C1 segment of cervical spinal cord (tissue), 14 donors: ENCODE data around the gene ZNF337.
"Not testable (repeated sequence)": the region's sequence is repeated elsewhere in the genome, so short reads cannot be mapped to it uniquely, and the experiment has no call there.

Experiments
- DNase-seq, 14 donors: peaks; one replicate each; lab custom pipeline; 2025; lab: John Stamatoyannopoulos, UW

The ZNF337 gene

GRCh38 chr20:25696371-25697131 is at the start of gene ZNF337:
TSS of gene ZNF337 (minus strand) at chr20:25696853. CDS start at chr20:25686417, 10,436 bp downstream.
- peak; percentile 64 to 98 (median 92) for DNase-seq

DNA sequence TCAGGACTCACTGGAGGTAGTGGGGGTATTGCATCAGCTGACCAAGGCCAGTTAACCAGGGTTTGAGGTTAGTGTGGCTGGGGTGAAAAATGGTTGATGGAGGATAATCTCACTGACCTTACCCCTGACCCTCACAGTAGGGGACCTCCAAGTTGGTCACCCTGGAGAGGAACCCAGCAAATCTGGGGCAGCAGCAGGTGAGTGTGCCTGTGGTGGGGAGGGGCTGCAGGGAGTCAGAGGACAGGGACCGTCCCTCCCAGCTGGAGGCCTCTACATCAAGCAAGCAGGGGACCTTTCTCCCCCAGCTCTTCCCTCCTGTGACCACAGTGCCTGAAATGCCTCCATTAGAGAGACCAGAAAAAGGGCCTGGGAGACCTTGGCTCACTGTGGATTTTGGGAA is 49.1 kb upstream of the ZNF337 start:
- DNase-seq = no peak

GRCh38 chr20:25745100-25745499 is 48.4 kb upstream of the ZNF337 start:
- no peak for DNase-seq

GRCh38 chr20:25744261-25744660 is 47.6 kb upstream of the ZNF337 start:
- DNase-seq = peak in 1 of 14 donors; percentile 20

DNA sequence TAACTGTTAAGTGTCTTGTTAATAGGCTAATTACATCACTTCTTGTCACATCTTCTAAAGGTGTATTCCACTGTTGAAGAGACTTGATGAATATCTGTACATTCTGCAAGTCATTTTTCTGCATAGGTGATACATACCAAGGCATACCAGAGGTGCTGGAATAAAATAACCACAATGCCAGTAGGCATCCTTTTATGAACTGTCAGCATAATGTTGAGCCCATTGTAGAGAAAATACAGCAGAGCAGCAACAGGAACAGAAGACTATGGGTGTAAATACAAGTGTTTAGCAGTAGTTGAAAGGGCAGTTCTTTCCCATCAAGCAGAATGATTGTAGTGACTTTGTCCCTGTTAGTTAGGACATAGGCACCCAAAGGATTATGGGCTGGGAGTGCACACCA is 44.4 kb upstream of the ZNF337 start:
- no peak for DNase-seq

DNA sequence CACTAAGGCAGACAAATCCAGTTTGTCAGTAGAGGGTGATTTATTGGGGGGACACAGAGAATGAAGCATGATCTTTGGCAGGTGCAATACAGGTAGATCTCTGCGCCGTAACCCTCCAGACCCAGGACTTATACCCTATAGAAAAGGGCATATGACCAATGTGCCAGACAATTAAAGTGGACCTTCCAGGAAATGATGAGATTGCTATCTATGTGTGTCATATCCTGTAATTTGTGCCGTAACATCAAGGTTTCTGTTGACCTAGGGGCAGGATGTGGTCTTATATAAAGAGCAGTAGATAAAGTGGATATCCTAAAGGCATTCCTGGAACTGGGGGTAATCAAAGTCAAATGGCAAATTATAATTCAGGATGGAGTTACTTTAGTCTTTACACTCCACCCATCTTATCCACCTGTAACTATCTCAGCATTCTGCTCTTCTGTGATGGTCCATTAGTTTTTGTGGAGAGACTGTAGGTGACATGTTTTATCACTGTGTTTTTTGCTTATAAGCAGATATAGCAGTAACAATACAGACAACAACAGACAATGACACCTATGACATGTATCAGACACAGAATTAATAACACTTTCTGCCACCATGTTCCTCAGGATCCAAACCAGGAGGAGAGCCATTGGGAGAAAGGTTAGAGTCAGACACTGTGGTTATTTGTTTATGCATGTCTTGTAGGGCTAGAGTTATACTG is 43.1 kb upstream of the ZNF337 start:
- DNase-seq = no peak

DNA sequence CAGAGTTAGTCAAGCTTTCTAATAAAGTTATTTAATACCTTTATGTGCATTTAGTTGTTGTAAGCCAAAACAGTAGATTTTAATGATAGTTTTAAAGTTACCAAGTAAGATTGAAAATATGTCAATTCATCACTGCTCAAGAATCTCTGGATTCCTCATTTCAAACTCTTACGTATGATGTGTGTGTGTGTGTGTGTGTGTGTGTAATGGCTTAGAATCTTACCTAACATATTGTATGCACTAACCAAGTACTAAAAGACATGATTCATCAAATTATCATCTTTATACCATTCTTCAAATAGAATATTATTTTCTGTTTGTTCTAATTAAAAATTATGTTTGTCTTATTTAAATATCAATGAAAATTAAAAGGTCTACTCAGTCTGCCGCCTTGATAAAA is 41.5 kb upstream of the ZNF337 start:
- DNase-seq = no peak

DNA sequence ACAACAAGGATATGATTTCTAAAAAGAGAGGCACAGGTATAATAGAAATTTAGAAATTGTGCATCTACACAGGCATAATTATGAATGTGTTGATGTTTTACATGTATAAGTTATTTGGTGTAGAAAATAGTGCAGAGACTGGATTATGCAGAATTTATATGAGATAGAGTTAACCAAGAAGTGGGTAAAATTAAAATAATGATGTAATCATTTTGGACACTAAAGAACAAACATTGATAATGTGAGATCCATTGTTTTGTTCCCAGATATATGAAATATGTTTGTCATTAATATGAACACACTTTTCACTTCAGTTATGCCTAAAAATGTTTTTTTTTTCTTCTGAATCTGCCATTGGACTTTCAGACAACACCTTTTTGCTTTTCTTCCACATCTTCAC is 37.2 kb upstream of the ZNF337 start:
- no peak for DNase-seq

DNA sequence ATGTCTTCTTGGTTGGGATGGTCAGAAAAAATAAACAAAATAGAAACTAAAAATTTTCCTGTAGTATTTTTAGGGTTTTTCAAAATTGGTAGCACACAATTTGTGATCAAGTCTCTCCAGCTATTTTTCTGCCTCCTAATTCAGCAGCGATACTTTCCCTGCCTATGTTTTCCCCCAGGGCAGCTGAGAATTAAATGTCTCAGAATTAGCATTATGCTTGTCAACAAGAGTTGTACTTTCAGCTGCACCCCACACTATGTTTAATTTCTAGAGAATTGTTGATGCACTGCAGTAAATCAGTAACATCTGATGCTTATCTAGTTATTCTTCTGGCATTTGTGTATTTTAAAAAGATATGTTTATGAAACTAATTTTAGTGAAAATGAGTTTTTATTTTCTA is 34.2 kb upstream of the ZNF337 start:
- no peak for DNase-seq

GRCh38 chr20:25726357-25726756 is 29.7 kb upstream of the ZNF337 start:
- DNase-seq = no peak

GRCh38 chr20:25725639-25726038 is 29.0 kb upstream of the ZNF337 start:
- no peak for DNase-seq

DNA sequence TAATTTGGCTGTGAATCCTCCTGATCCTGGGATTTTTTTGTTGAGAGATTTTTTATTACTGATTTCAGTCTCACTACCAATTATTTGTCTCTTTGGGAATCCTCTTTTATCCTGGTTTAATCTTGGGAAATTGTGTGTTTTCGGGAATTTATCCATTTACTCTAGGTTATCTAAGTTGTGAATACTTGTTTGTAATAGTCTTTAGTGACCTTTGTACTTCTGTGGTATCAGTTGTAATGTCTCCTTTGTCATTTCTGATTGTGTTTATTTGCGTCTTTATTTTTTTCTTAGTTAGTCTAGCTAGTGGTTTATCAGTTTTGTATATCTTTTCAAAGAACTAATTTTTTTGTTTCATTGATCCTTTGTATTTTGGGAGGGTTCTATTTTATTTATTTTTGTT is 27.3 kb upstream of the ZNF337 start:
- DNase-seq = no peak

DNA sequence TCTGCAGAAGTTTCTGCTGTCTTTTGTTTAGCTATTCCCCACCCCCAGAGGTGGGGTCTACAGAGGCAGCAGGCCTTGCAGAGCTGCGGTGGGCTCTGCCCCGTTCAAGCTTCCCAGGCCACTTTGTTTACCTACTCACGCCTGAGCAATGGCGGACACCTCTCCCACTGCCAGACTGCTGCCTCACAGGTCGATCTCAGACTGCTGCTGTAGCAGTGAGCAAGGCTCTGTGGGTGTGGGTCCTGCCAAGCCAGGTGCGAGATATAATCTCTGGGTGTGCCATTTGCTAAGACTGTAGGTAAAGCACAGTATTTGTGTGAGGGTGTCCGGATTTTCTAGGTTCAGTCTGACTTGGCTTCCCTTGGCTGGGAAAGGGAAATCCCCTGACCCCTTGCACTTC is 23.6 kb upstream of the ZNF337 start:
- no peak for DNase-seq

- not testable (repeated sequence) for DNase-seq
These were observed 22.5 kb upstream of the ZNF337 start for GRCh38 chr20:25718896-25719809.

- DNase-seq = no peak
These were observed 11.0 kb upstream of the ZNF337 start for GRCh38 chr20:25707695-25708094.

- DNase-seq = no peak
These were observed 10.1 kb upstream of the ZNF337 start for GRCh38 chr20:25706793-25707192.

GRCh38 chr20:25705830-25706351 is 9.2 kb upstream of the ZNF337 start:
- DNase-seq = no peak

DNA sequence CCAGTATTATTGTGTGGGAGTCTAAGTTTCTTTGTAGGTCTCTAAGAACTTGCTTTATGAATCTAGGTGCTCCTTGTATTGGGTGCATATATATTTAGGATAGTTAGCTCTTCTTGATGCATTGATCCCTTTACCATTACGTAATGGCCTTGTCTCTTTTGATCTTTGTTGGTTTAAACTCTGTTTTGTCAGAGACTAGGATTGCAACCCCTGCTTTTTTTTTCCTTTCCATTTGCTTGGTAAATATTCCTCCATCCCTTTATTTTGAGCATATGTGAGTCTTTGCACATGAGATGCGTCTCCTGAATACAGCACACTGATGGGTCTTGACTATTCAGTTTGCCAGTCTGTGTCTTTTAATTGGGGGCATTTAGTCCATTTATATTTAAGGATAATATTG is 7.7 kb upstream of the ZNF337 start:
- not testable (repeated sequence) for DNase-seq

DNA sequence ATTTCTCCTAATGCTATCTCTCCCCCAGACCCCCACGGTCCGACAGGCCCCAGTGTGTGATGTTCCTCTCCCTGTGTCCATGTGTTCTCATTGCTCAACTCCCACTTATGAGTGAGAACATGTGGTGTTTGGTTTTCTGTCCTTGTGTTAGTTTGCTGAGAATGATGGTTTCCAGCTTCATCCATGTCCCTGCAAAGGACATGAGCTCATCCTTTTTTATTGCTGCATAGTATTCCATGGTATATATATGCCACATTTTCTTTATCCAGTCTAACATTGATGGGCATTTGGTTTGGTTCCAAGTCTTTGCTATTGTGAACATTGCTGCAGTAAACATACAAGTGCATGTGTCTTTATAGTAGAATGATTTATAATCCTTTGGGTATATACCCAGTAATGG is 4.2 kb upstream of the ZNF337 start:
- DNase-seq = not testable (repeated sequence)

DNA sequence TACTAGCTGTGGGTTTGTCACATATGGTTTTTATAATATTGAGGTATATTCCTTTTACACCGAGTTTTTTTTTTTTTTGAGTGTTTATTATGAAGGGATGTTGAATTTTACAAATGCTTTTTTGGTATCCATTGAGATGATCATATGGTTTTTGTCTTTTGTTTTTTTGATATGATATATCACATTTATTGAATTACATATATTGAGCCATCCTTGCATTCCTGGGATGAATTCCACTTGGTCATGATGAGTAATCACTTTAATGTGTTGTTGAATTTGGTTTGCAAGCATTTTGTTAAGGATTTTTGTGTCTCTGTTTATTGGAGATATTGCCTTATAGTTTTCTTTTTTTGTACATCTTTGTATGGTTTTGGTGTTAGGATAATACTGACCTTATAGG is 3.3 kb upstream of the ZNF337 start:
- DNase-seq = no peak

- no peak for DNase-seq
These were observed 436 bp upstream of the ZNF337 start for GRCh38 chr20:25697132-25697446.
